Measurements from ENCODE around the gene MXD1.

MXD1 gene

GRCh38 chr2:69937968-69938367 is 23.1 kb downstream of the MXD1 start:
- Histone ChIP-seq H4K20me1 (ENCODE audit: insufficient read depth, low read length) (no peaks in the 10 kb centered on the region), H3K79me2 (ENCODE audit: low read length) (no peaks in the 10 kb centered on the region), H3K9me3 (replicated peaks; ENCODE audit: insufficient read depth, low read length) (no peaks in the 10 kb centered on the region), H3K27me3 (replicated peaks; ENCODE audit: insufficient read depth, low read length) (no peaks in the 10 kb centered on the region), H3K4me1 (ENCODE audit: low read length) (peaks cover 18% of the 10 kb centered on the region), H3K36me3 (replicated peaks; ENCODE audit: insufficient read depth, low read length) (no peaks in the 10 kb centered on the region), H3K27ac (ENCODE audit: low read length) (no peak overlapping the region), H3K4me3 (ENCODE audit: low read length) (no peak overlapping the region), H2AFZ (ENCODE audit: low read length) (no peak overlapping the region), H3K9me2 (replicated peaks; ENCODE audit: insufficient read depth, low read length) (no peaks in the 10 kb centered on the region), H3K4me2 (ENCODE audit: low read depth, low read length) (no peak overlapping the region), H3K9ac (ENCODE audit: low read length) (no peak overlapping the region), H3F3A (ENCODE audit: insufficient read depth, low read length) (peaks cover 6% of the 10 kb centered on the region; the same call in 1 of the 2 replicates)
- TF ChIP-seq, protein P1, sequence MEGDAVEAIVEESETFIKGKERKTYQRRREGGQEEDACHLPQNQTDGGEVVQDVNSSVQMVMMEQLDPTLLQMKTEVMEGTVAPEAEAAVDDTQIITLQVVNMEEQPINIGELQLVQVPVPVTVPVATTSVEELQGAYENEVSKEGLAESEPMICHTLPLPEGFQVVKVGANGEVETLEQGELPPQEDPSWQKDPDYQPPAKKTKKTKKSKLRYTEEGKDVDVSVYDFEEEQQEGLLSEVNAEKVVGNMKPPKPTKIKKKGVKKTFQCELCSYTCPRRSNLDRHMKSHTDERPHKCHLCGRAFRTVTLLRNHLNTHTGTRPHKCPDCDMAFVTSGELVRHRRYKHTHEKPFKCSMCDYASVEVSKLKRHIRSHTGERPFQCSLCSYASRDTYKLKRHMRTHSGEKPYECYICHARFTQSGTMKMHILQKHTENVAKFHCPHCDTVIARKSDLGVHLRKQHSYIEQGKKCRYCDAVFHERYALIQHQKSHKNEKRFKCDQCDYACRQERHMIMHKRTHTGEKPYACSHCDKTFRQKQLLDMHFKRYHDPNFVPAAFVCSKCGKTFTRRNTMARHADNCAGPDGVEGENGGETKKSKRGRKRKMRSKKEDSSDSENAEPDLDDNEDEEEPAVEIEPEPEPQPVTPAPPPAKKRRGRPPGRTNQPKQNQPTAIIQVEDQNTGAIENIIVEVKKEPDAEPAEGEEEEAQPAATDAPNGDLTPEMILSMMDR (IDR thresholded peaks at IDR 0.05; ENCODE audit: low read length), result no peak
- TF ChIP-seq EZH2 (optimal IDR thresholded peaks at IDR 0.05; ENCODE audit: low read depth, low read length) (no peak), EZH2phosphoT487 (IDR thresholded peaks at IDR 0.05; ENCODE audit: low read length) (no peak)
- DNase-seq, result no peak

GRCh38 chr2:69939722-69940121 is 24.8 kb downstream of the MXD1 start:
- no peaks in the 10 kb centered on the region for H3K9me3 ChIP-seq (replicated peaks; ENCODE audit: insufficient read depth, low read length)
- no peaks in the 10 kb centered on the region for H4K20me1 ChIP-seq (ENCODE audit: insufficient read depth, low read length)
- H3K9me2 ChIP-seq (replicated peaks; ENCODE audit: insufficient read depth, low read length), result no peaks in the 10 kb centered on the region
- H3K4me1 ChIP-seq (ENCODE audit: low read length), result peaks cover under 1% of the 10 kb centered on the region; the same call in 1 of the 2 replicates
- no peaks in the 10 kb centered on the region for H3K79me2 ChIP-seq (ENCODE audit: low read length)
- no peak overlapping the region for H3K4me3 ChIP-seq (ENCODE audit: low read length)
- no peak overlapping the region for H3K4me2 ChIP-seq (ENCODE audit: low read depth, low read length)
- H3K27me3 ChIP-seq (replicated peaks; ENCODE audit: insufficient read depth, low read length), result no peaks in the 10 kb centered on the region
- TF ChIP-seq, protein P1 (IDR thresholded peaks at IDR 0.05; ENCODE audit: low read length), result no peak
- no peak for TF ChIP-seq EZH2 (optimal IDR thresholded peaks at IDR 0.05; ENCODE audit: low read depth, low read length)
- TF ChIP-seq EZH2phosphoT487 (IDR thresholded peaks at IDR 0.05; ENCODE audit: low read length), result no peak
- H3K9ac ChIP-seq (ENCODE audit: low read length), result no peak overlapping the region
- no peaks in the 10 kb centered on the region for H3F3A ChIP-seq (ENCODE audit: insufficient read depth, low read length)
- H3K36me3 ChIP-seq (replicated peaks; ENCODE audit: insufficient read depth, low read length), result no peaks in the 10 kb centered on the region
- H3K27ac ChIP-seq (ENCODE audit: low read length), result no peak overlapping the region
- H2AFZ ChIP-seq (ENCODE audit: low read length), result no peak overlapping the region
- DNase-seq, result no peak

DNA sequence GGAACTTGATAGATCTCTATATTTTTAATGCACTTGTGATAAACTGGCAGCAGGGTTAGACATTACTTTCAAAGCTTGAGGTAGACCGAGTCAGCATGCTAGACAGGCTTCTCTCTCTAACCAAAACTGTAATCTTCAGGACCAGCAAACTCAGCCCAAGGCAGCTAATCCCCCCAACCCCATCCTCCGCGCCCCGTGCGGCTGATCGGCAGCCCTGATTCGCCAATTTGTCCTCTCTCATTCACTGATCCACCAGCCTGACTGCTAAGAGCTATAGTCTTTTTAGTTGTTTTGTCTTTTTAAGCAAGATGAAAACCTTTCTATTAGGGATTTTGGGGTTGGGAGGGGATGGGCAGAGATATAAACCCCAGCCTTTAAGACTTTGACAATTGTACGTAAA is 25.8 kb downstream of the MXD1 start:
- Histone ChIP-seq H3K4me3 (ENCODE audit: low read length) (no peak overlapping the region), H3K9me3 (replicated peaks; ENCODE audit: insufficient read depth, low read length) (no peaks in the 10 kb centered on the region), H3K9ac (ENCODE audit: low read length) (no peak overlapping the region), H2AFZ (ENCODE audit: low read length) (no peak overlapping the region), H3K9me2 (replicated peaks; ENCODE audit: insufficient read depth, low read length) (no peaks in the 10 kb centered on the region), H4K20me1 (ENCODE audit: insufficient read depth, low read length) (no peaks in the 10 kb centered on the region), H3K27me3 (replicated peaks; ENCODE audit: insufficient read depth, low read length) (no peaks in the 10 kb centered on the region), H3K4me2 (ENCODE audit: low read depth, low read length) (no peak overlapping the region), H3K79me2 (ENCODE audit: low read length) (no peaks in the 10 kb centered on the region), H3K4me1 (ENCODE audit: low read length) (no peaks in the 10 kb centered on the region), H3K27ac (ENCODE audit: low read length) (no peak overlapping the region), H3K36me3 (replicated peaks; ENCODE audit: insufficient read depth, low read length) (no peaks in the 10 kb centered on the region), H3F3A (ENCODE audit: insufficient read depth, low read length) (no peaks in the 10 kb centered on the region)
- no peak for TF ChIP-seq EZH2phosphoT487 (IDR thresholded peaks at IDR 0.05; ENCODE audit: low read length)
- no peak for TF ChIP-seq EZH2 (optimal IDR thresholded peaks at IDR 0.05; ENCODE audit: low read depth, low read length)
- TF ChIP-seq, protein P1 (IDR thresholded peaks at IDR 0.05; ENCODE audit: low read length), result no peak
- no peak for DNase-seq

All from MM.1S (cell line).